ENCODE measurements around the gene CTIF.

The CTIF gene

GRCh38 chr18:48605408-48605845 is 66.6 kb downstream of the CTIF start:
- DNase-seq = no peak

- DNase-seq = peak; percentile 79
These were observed 68.5 kb downstream of the CTIF start for GRCh38 chr18:48607056-48607984.

- no peak for DNase-seq
These were observed 69.8 kb downstream of the CTIF start for GRCh38 chr18:48608581-48608980.

GRCh38 chr18:48609114-48609513 is 70.3 kb downstream of the CTIF start:
- no peak for DNase-seq

GRCh38 chr18:48609820-48610815 is 71.3 kb downstream of the CTIF start:
- no peak for DNase-seq

- DNase-seq = peak; percentile 7
These were observed 72.4 kb downstream of the CTIF start for GRCh38 chr18:48611203-48611602.

- DNase-seq = peak; percentile 9
These were observed 73.1 kb downstream of the CTIF start for GRCh38 chr18:48611785-48612480.

- DNase-seq = no peak
These were observed 73.7 kb downstream of the CTIF start for GRCh38 chr18:48612511-48612910.

- peak; percentile 7 for DNase-seq
These were observed 74.1 kb downstream of the CTIF start for GRCh38 chr18:48612917-48613316.

- DNase-seq = peak; percentile 68
These were observed 75.0 kb downstream of the CTIF start for GRCh38 chr18:48613589-48614404.

GRCh38 chr18:48615566-48616401 is 77.0 kb downstream of the CTIF start:
- peak; percentile 16 for DNase-seq

GRCh38 chr18:48616484-48617255 is 77.8 kb downstream of the CTIF start:
- peak; percentile 19 for DNase-seq

- peak; percentile 4 for DNase-seq
These were observed 79.1 kb downstream of the CTIF start for GRCh38 chr18:48617844-48618497.

- DNase-seq = no peak
These were observed 80.2 kb downstream of the CTIF start for GRCh38 chr18:48619016-48619415.

GRCh38 chr18:48619501-48619900 is 80.7 kb downstream of the CTIF start:
- peak; percentile 6 for DNase-seq

- peak; percentile 0 for DNase-seq
These were observed 81.2 kb downstream of the CTIF start for GRCh38 chr18:48620071-48620470.

GRCh38 chr18:48621240-48621639 is 82.4 kb downstream of the CTIF start:
- peak; percentile 9 for DNase-seq

GRCh38 chr18:48621815-48622555 is 83.2 kb downstream of the CTIF start:
- peak; percentile 14 for DNase-seq
